ENCODE data around the gene SBNO2.
A peak's percentile ranks its signal among the peaks of the same experiment; 100 is the strongest.

The SBNO2 gene

GRCh38 chr19:1151917-1152587, 22.0 kb downstream of the SBNO2 start:
- DNase-seq = no peak

GRCh38 chr19:1151037-1151724, 22.9 kb downstream of the SBNO2 start:
- DNase-seq = no peak

- DNase-seq = no peak
Measured at GRCh38 chr19:1150333-1151036, 23.6 kb downstream of the SBNO2 start.

GRCh38 chr19:1149259-1150045, 24.6 kb downstream of the SBNO2 start:
- DNase-seq = no peak

- no peak for DNase-seq
Measured at GRCh38 chr19:1147934-1148549, 26.0 kb downstream of the SBNO2 start.

- DNase-seq = no peak
Measured at GRCh38 chr19:1146858-1147780, 26.9 kb downstream of the SBNO2 start.

- no peak for DNase-seq
Measured at GRCh38 chr19:1146412-1146699, 27.7 kb downstream of the SBNO2 start.

GRCh38 chr19:1145635-1146411, 28.2 kb downstream of the SBNO2 start:
- DNase-seq = no peak

- DNase-seq = no peak
Measured at GRCh38 chr19:1144741-1145140, 29.3 kb downstream of the SBNO2 start.

GRCh38 chr19:1143828-1144399, 30.2 kb downstream of the SBNO2 start:
- DNase-seq = no peak

- DNase-seq = no peak
Measured at GRCh38 chr19:1141944-1142343, 32.1 kb downstream of the SBNO2 start.

- peak in 2 of 3 donors; percentile 31 to 59 for DNase-seq
Measured at GRCh38 chr19:1140272-1141027, 33.6 kb downstream of the SBNO2 start.

GRCh38 chr19:1139126-1139525, 34.9 kb downstream of the SBNO2 start:
- no peak for DNase-seq

GRCh38 chr19:1138121-1138520, 35.9 kb downstream of the SBNO2 start:
- DNase-seq = no peak

GRCh38 chr19:1136621-1137317, 37.3 kb downstream of the SBNO2 start:
- DNase-seq = no peak

GRCh38 chr19:1136201-1136600, 37.9 kb downstream of the SBNO2 start:
- DNase-seq = no peak

- no peak for DNase-seq
Measured at GRCh38 chr19:1135454-1135853, 38.6 kb downstream of the SBNO2 start.

GRCh38 chr19:1134431-1134830, 39.6 kb downstream of the SBNO2 start:
- no peak for DNase-seq

GRCh38 chr19:1133471-1133929, 40.6 kb downstream of the SBNO2 start:
- peak; percentile 41 to 55 (median 54) for DNase-seq
